SK-N-SH (cell line): Measurements from ENCODE around the gene CCND2.

Source experiments
- EP300 ChIP-seq, 2 experiments: IDR thresholded peaks; 2 replicates each; pipeline versions ENCODE4 v1.4.0 to v1.6.1; 2012; ENCODE audit warnings: borderline replicate concordance in 1 of 2, low read depth in 1 of 2, low read length in 1 of 2
- FOXM1 ChIP-seq: IDR thresholded peaks from 2 replicates; pipeline ENCODE4 v1.4.0; 2012; ENCODE audit warnings: low read depth, mild to moderate bottlenecking
- GATA2 ChIP-seq: sonication (generic); formaldehyde crosslinking; IDR thresholded peaks from 2 replicates; pipeline ENCODE4 v1.5.0; 2020; ENCODE audit warnings: mild to moderate bottlenecking, missing genetic modification reagents
- SIN3A ChIP-seq: IDR thresholded peaks from 2 replicates; pipeline ENCODE4 v1.6.1; 2012; ENCODE audit warnings: low read depth, mild to moderate bottlenecking, low read length, moderate library complexity, borderline replicate concordance
- TF ChIP-seq, protein P1 (sequence below): fragments of 200-600 bp; sonication (generic); IDR thresholded peaks from 2 replicates; pipeline ENCODE4 v1.6.1; 2017; ENCODE audit warnings: antibody characterized with exemption, mild to moderate bottlenecking, moderate library complexity

DNA sequence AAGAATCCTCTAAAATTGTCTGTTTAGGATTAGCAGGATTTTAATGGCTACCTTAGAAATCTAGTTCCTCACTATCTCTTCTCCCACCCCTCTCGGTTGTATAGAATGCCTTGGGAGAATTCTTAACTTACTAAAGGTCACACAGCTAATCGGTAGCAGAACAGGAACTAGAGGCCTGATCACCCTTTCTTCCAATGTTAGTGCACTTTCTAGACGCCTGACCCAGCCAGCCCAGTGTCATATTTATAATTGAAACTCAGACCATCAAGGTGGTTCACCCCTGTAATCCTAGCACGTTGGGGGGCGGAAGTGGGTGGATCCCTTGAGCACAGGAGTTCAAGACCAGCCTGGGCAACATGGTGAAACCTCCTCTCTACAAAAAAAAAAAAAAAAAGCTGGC lies 49.2 kb downstream of the CCND2 start:
- TF ChIP-seq, protein P1, sequence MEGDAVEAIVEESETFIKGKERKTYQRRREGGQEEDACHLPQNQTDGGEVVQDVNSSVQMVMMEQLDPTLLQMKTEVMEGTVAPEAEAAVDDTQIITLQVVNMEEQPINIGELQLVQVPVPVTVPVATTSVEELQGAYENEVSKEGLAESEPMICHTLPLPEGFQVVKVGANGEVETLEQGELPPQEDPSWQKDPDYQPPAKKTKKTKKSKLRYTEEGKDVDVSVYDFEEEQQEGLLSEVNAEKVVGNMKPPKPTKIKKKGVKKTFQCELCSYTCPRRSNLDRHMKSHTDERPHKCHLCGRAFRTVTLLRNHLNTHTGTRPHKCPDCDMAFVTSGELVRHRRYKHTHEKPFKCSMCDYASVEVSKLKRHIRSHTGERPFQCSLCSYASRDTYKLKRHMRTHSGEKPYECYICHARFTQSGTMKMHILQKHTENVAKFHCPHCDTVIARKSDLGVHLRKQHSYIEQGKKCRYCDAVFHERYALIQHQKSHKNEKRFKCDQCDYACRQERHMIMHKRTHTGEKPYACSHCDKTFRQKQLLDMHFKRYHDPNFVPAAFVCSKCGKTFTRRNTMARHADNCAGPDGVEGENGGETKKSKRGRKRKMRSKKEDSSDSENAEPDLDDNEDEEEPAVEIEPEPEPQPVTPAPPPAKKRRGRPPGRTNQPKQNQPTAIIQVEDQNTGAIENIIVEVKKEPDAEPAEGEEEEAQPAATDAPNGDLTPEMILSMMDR: no peak
- TF ChIP-seq EP300 (IDR thresholded peaks at IDR 0.05; ENCODE audit: borderline replicate concordance in 1 of 2, low read depth in 1 of 2, low read length in 1 of 2) (no peak), SIN3A (no peak), FOXM1 (no peak), GATA2 (CRISPR knock-in tag) (no peak)
